ENCODE data around the gene FXYD7. TPM values are rescaled to one million over a fixed set of nuclear protein-coding genes. Genes with fewer than 3 reads are reported as not detected.

Gene FXYD7
- total and polyA plus RNA-seq, 9 donors: 0.30 to 2.8 (median 0.80) TPM; not detected in 2

DNA sequence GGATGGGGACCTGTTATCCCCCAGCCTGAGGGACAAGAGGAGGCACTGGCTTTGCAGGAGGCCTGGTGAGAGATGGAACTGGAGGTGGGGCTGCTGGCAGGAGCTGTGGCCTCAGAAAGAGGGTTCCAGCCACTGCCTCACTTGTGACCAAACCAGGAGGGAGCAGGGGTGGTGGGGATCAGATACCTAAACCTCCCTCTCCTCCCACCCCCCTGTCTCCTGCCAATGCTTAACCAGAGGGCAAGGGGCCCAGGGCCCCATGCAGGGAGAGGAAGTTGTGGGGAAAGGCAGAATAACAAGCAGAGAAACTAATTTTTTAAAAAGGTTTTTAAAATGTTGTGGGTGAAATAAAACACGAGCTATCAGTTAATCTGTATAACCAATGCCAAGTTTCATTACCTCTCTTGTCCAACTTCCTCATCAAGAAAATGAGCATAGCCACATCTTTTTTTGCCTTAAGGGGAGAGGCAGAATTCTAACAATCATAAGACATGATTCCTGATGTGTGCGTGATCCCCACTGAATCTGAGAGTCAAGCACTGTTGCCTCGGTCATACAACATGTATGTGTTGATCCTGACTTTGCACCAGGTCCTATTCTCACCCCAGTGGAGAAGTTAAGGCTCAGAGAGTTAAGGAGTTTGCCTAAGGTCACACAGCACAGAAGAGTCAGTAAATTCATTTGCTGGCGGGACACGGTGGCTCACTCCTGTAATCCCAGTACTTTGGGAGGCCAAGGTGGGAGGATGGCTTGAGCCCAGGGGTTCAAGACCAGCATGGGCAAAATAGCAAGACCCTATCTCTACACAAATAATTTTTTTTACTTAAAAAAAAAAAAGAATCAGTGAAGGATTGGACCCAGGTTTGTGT lies 24.4 kb downstream of the FXYD7 start:
- Histone ChIP-seq H3K36me3 (no peaks in the 10 kb centered on the region), H3K9me3 (peaks cover 0 to 14% of the 10 kb centered on the region in 2 donors), H3K27ac (no peak overlapping the region), H3K4me1 (ENCODE audit: insufficient read depth) (no peaks in the 10 kb centered on the region), H3K27me3 (no peaks in the 10 kb centered on the region), H3K4me3 (no peak overlapping the region)
- intact Hi-C loops (cut with DNase I): no loop called here
- TF ChIP-seq EP300 (IDR thresholded peaks at IDR 0.05) (no peak), POLR2A (IDR thresholded peaks at IDR 0.05) (no peak)
- TF ChIP-seq, protein P1, sequence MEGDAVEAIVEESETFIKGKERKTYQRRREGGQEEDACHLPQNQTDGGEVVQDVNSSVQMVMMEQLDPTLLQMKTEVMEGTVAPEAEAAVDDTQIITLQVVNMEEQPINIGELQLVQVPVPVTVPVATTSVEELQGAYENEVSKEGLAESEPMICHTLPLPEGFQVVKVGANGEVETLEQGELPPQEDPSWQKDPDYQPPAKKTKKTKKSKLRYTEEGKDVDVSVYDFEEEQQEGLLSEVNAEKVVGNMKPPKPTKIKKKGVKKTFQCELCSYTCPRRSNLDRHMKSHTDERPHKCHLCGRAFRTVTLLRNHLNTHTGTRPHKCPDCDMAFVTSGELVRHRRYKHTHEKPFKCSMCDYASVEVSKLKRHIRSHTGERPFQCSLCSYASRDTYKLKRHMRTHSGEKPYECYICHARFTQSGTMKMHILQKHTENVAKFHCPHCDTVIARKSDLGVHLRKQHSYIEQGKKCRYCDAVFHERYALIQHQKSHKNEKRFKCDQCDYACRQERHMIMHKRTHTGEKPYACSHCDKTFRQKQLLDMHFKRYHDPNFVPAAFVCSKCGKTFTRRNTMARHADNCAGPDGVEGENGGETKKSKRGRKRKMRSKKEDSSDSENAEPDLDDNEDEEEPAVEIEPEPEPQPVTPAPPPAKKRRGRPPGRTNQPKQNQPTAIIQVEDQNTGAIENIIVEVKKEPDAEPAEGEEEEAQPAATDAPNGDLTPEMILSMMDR (IDR thresholded peaks at IDR 0.05): no peak
- no peak for DNase-seq
- WGBS, 3 donors: 75 to 82% (median 78%) methylated on average over 5 of the region's 5 CpGs

DNA sequence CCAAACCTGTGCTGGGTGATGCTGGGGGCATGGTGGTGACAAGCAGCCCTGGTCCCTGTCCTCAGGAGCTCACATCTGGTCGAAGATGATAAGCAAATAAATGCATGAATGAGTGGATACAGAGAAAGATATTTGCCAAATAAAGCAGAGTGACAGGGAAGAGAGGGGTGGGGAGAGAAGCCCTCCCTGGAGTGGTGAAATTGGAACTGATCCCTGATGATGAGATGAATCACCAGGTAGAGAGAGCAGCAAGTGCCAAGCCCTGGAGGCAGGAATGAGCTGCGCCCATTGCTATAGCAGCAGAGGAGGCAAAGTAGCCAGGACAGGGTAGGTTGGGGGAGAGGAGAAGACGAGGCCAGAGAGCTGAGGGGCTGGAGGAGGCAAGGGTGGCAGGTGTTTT lies 25.1 kb downstream of the FXYD7 start:
- no peak for DNase-seq
- H3K27ac ChIP-seq: no peak overlapping the region
- no peaks in the 10 kb centered on the region for H3K36me3 ChIP-seq
- intact Hi-C loops (cut with DNase I): no loop called here
- H3K4me1 ChIP-seq (ENCODE audit: insufficient read depth): no peaks in the 10 kb centered on the region
- 63 to 82% (median 78%) methylated on average over 3 of the region's 3 CpGs for WGBS, 3 donors
- TF ChIP-seq, protein P1 (IDR thresholded peaks at IDR 0.05): no peak
- TF ChIP-seq POLR2A (IDR thresholded peaks at IDR 0.05) (no peak), EP300 (IDR thresholded peaks at IDR 0.05) (no peak)
- no peaks in the 10 kb centered on the region for H3K27me3 ChIP-seq
- peaks cover 0 to 14% of the 10 kb centered on the region in 2 donors for H3K9me3 ChIP-seq
- no peak overlapping the region for H3K4me3 ChIP-seq

DNA sequence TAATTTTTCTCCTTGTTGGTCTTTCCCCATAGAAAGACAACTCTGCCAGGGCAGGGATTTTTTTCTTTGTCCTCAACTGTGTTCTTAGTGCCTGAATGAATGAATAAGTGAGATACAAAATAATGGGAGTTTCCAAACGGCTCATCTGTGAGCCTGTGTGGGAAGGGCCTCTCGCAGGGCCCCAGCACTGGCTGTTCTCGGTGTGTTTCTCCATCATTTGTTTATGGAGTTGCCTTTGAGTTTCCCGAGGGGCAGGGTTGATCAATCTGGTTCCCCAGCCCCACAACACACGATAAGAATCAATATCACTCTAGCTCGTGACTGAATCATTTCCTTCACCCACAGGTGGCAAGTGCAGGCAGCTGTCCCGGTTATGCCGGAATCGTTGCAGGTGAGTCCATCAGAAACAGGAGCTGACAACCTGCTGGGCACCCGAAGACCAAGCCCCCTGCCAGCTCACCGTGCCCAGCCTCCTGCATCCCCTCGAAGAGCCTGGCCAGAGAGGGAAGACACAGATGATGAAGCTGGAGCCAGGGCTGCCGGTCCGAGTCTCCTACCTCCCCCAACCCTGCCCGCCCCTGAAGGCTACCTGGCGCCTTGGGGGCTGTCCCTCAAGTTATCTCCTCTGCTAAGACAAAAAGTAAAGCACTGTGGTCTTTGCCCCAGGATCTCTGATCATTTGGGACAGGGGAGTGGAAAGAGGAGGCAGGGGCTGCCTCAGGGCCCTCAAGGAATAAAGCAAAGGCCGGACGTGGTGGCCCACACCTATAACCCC lies 26.4 kb downstream of the FXYD7 start:
- Histone ChIP-seq H3K4me1 (ENCODE audit: insufficient read depth) (no peaks in the 10 kb centered on the region), H3K4me3 (no peak overlapping the region), H3K27me3 (no peaks in the 10 kb centered on the region), H3K36me3 (no peaks in the 10 kb centered on the region), H3K9me3 (peaks cover 0 to 11% of the 10 kb centered on the region in 2 donors), H3K27ac (no peak overlapping the region)
- no peak for DNase-seq
- WGBS, 3 donors: 68 to 81% (median 71%) methylated on average over 18 of the region's 18 CpGs
- TF ChIP-seq EP300 (IDR thresholded peaks at IDR 0.05): no peak
- TF ChIP-seq, protein P1 (IDR thresholded peaks at IDR 0.05): no peak
- TF ChIP-seq POLR2A (IDR thresholded peaks at IDR 0.05): no peak
- intact Hi-C loops (cut with DNase I): no loop called here

DNA sequence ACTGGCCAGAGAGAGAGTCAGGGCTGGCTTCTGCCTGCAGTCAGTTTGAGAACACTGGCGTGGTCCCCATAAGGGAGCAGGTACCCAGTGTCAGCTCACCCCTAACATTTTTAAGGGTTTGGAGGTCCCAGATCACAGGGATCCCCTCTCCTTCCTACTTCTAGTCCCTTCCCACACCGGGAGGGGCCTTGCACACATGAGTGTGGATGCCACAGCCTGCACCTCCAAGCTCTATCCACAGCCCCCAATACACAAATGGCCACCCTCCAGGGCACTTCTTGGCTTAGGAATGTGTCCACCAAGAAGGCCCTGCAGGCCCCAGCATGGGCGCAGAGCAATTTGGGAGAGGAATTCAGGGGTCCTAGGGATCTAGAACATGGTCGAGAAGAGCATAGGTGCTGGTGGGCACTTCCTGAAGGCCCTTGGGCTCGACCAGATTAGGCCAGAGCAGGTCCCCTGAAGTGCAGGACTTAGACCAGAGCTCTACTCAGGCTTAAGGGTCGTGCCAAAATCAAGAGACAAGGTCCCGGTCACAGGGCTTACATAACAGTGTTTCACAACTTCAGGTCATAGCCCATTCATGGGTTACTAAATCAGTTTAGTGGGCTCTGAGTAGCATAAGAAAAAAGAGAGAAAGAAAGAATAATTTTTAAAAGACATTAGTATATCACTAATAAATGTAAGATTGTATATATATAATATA lies 27.5 kb downstream of the FXYD7 start:
- H3K9me3 ChIP-seq: peaks cover 0 to 9% of the 10 kb centered on the region in 2 donors
- H3K36me3 ChIP-seq: no peaks in the 10 kb centered on the region
- H3K27me3 ChIP-seq: no peaks in the 10 kb centered on the region
- no peaks in the 10 kb centered on the region for H3K4me1 ChIP-seq (ENCODE audit: insufficient read depth)
- H3K27ac ChIP-seq: no peak overlapping the region
- TF ChIP-seq, protein P1 (IDR thresholded peaks at IDR 0.05): no peak
- no peak for TF ChIP-seq POLR2A (IDR thresholded peaks at IDR 0.05)
- TF ChIP-seq EP300 (IDR thresholded peaks at IDR 0.05): no peak
- no peak for DNase-seq
- H3K4me3 ChIP-seq: no peak overlapping the region
- intact Hi-C loops (cut with DNase I): no loop called here
- 75 to 81% (median 77%) methylated on average over 7 of the region's 7 CpGs for WGBS, 3 donors
